ENCODE data around the gene TMEM200A. TPM values are rescaled to one million over a fixed set of nuclear protein-coding genes. Genes with fewer than 3 reads are reported as not detected.
A peak's percentile ranks its signal among the peaks of the same experiment; 100 is the strongest.

TMEM200A gene
- total and polyA plus RNA-seq, 2 experiments from 2014 or later = 0.12 TPM; not detected in 1

- H3K4me1 ChIP-seq (ENCODE audit: low read depth) = no peaks in the 10 kb centered on the region
- DNase-seq (ENCODE audit: low read depth in 1 of 2, low spot score in 1 of 2) = peak in 1 of 2 donors; percentile 81
- H3K9me3 ChIP-seq (ENCODE audit: low read depth) = no peaks in the 10 kb centered on the region
- H3K36me3 ChIP-seq = no peaks in the 10 kb centered on the region
- H3K27ac ChIP-seq = no peak overlapping the region
- no peak overlapping the region for H3K4me3 ChIP-seq
- no peak for TF ChIP-seq CTCF (IDR thresholded peaks at IDR 0.05; ENCODE audit: low read depth, low read length)
- no peaks in the 10 kb centered on the region for H3K27me3 ChIP-seq
Measured at GRCh38 chr6:130482645-130483390, 117.0 kb downstream of the TMEM200A start.

- Histone ChIP-seq H3K4me3 (no peak overlapping the region), H3K4me1 (ENCODE audit: low read depth) (no peaks in the 10 kb centered on the region), H3K9me3 (ENCODE audit: low read depth) (no peaks in the 10 kb centered on the region), H3K27me3 (no peaks in the 10 kb centered on the region), H3K36me3 (no peaks in the 10 kb centered on the region), H3K27ac (no peak overlapping the region)
- no peak for DNase-seq (ENCODE audit: low read depth in 1 of 2, low spot score in 1 of 2)
- no peak for TF ChIP-seq CTCF (IDR thresholded peaks at IDR 0.05; ENCODE audit: low read depth, low read length)
Measured at GRCh38 chr6:130485870-130486269, 120.1 kb downstream of the TMEM200A start.

GRCh38 chr6:130486417-130486816 lies 120.6 kb downstream of the TMEM200A start:
- no peaks in the 10 kb centered on the region for H3K9me3 ChIP-seq (ENCODE audit: low read depth)
- no peaks in the 10 kb centered on the region for H3K4me1 ChIP-seq (ENCODE audit: low read depth)
- no peak for TF ChIP-seq CTCF (IDR thresholded peaks at IDR 0.05; ENCODE audit: low read depth, low read length)
- H3K4me3 ChIP-seq = no peak overlapping the region
- H3K27ac ChIP-seq = no peak overlapping the region
- DNase-seq (ENCODE audit: low read depth in 1 of 2, low spot score in 1 of 2) = no peak
- no peaks in the 10 kb centered on the region for H3K27me3 ChIP-seq
- no peaks in the 10 kb centered on the region for H3K36me3 ChIP-seq

- H3K9me3 ChIP-seq (ENCODE audit: low read depth) = no peaks in the 10 kb centered on the region
- H3K4me1 ChIP-seq (ENCODE audit: low read depth) = no peaks in the 10 kb centered on the region
- H3K4me3 ChIP-seq = no peak overlapping the region
- no peaks in the 10 kb centered on the region for H3K36me3 ChIP-seq
- TF ChIP-seq CTCF (IDR thresholded peaks at IDR 0.05; ENCODE audit: low read depth, low read length) = no peak
- no peak for DNase-seq (ENCODE audit: low read depth in 1 of 2, low spot score in 1 of 2)
- H3K27me3 ChIP-seq = no peaks in the 10 kb centered on the region
- H3K27ac ChIP-seq = no peak overlapping the region
Measured at GRCh38 chr6:130489514-130489913, 123.7 kb downstream of the TMEM200A start.

Other genes starting within 250 kb of the TMEM200A start
- gene SAMD3, start 143.1 kb upstream of the TMEM200A start, total RNA-seq = not detected in 2 replicates
- not detected in 2 replicates for gene SAMD3, start 143.1 kb upstream of the TMEM200A start, polyA plus RNA-seq

Measured in cardiac muscle cell (in vitro differentiated cells and primary cell).